HG03575 (cell line): Measurements from ENCODE around the gene DENND1A.

Experiments
- ATAC-seq: cut with Tn5 transposase; IDR thresholded peaks from one replicate; pipeline ENCODE4 v1.9.1; 2021; ENCODE audit not compliant: unreplicated experiment, insufficient number of reproducible peaks, low FRiP score; ENCODE audit errors: extremely low read depth

Gene DENND1A

DNA sequence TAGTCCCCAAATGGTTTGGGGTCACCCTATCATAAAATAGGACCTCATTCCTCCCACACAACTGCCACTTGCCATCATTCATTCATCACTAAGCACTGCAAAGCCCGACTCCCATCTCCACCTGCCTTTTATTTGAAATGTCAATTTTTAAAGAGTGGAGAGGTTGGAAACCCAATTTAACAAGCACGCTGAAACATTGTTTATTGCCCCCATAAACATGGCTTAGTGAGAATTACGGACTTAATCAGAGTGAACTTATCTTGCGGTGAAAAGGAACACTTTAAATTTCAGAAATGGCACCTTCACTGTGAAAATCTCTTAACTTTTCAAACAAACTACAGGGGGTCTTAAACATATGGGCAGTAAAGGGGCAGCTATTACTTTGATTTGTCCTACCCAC is 332.9 kb downstream of the DENND1A start:
- no peak for ATAC-seq

DNA sequence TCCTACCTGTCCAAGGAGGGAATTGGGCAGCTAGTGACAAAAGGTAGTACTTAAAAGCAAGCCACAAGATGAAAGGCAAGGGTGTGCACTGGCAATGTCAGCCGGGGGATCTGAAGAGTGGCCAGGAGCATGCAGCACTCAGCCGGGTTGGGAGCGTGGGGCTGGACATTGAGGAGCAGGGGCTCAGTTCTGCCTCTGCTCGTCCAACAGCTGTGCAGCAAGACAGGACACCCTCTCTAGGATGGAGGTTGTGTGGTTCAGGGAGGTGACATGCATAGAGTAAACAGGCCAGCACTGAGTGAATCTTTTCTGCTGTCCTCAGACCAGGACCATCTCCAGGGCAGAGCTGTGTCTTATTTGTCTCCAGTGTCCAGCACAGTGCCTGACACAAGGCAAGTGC is 338.6 kb downstream of the DENND1A start:
- ATAC-seq, result no peak

DNA sequence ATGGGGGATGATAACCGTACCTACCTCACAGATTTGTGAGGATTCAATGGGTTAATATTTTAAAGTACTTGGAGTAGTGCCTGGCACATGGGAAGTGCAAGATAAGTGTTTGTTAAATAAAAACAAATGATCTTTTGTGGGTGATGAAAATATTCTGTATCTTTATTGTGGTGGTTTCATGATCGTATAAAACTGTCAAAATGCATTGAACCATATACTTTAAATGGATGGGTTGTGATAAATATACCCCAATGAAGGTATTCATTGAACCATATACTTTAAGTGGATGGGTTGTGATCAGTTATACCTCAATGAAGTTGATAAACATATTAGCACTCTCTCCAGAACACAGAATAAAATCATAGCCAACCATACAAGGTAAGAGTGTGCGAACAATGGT is 339.4 kb downstream of the DENND1A start:
- no peak for ATAC-seq

DNA sequence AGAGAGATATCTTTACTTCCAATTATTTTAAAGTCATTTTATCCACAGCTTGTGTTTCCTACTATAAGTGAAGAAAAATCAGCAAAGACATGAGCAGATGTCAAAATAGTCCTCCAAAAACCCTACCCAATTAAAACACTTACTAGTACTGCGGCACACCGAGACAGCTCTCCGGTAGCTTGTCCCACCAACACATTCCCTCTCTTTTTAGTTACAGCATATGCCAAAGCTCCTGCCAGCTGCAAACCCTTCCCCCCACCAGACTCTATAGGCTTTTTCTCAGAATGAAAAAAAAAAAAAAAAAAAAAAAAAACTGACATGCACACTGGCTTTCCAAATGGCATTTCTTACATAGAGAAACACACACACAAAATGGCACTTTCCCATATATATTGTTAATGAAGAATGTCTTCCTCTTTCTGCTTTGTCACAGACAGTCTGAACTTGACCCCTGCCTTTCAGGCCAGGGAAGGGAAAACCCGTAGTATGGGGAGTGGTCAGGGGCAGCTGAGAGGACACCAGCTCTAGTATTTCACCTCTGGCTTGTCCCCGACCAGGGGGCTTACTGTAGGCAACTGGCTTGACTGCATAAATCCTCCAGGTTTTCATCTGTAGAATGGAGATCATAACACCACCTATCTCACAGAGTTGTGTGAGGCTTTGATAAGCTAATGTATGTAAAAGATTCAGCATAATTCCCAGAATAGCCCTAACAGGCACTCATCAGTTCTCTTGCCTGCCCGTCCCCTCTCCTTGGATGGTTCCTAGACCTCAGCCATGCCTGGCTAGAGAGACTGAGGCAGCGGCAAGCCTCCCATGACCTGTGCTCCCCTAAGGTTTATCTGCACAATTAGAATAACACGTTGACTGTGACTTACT is 340.3 kb downstream of the DENND1A start:
- ATAC-seq, result no peak

DNA sequence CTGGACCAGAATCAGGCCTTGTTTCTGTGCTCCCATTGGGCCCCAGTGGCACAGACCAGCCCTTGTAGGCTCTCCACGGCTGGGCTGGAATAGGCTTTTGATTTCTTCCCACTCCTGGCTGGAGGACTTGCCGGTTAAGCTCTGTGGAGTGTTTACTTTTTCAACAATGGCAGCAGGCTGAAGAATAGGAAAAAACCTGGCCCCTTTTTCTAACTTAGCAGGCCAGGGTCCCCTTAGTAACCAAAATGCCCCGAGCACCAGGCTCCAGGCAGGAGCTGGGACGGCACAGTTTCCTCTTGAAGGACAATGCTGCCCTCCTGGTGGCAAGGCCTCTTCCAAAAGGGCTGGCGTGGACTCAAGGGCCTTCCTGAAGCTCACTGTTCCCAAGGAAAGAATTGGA is 343.7 kb downstream of the DENND1A start:
- ATAC-seq, result no peak

DNA sequence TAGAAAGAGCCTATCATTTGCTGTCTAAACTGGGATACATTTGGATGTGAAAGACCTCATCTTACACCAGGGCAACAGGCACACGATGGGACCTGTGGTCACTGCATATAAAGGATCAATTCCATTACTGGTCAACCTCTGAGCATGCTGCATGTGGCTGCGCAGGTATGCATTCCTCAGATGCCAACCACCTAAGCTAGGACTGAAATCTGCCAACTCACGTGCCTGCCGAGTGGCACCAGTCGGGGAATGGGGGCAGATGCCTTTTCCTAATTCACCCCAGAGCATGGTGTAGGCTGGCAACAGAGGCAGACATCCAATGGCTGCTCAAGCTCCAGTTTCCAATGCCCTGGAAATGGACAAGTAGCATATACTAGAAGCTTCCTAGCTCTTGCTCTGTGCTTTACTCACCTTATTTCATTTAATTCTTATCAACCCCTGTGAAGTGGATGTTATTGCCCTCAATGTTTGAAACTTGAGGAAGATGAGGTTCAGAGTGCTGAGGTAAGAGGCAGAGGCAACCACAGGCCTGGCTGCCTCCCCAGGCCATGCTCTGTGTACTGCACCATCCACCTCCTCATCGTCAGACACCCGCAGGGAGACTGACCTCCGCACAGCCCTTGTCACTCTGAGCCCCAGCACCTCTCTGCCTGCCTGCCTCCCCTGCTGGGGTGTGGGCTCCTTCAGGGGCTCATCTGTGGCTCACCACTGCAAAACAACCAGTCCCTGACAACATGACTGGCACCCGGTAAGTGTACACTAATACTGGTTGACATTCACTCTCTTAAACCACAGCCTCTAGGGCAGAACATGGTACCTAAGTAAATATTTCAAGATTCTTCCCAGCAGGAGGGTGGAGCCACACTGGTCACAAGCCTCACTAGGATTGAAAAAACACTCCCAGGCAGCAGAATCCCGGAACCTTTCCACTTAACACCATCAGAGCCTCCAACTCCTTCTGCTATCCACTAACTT is 345.4 kb downstream of the DENND1A start:
- ATAC-seq, result no peak

DNA sequence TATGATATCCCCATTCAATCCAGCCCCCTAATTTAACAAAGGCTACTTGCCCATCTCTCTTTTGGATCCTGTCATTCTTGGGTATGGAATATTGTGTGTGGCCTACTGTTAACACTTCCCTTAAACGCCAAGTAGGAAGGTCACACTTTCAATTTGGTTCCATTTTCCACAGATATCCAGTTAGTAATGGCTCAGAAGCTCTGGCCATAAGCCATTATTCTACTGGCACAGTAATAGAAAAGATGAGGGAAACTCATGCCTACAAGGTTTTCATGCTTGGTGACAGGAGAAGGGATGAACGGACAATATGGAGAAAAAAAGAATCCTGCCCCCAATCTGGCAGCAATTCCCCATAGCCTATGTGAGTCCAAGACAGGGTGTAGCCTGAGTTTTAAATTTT is 346.3 kb downstream of the DENND1A start:
- ATAC-seq, result no peak

- no peak for ATAC-seq
Measured at GRCh38 chr9:123571240-123571639, 358.7 kb downstream of the DENND1A start.

DNA sequence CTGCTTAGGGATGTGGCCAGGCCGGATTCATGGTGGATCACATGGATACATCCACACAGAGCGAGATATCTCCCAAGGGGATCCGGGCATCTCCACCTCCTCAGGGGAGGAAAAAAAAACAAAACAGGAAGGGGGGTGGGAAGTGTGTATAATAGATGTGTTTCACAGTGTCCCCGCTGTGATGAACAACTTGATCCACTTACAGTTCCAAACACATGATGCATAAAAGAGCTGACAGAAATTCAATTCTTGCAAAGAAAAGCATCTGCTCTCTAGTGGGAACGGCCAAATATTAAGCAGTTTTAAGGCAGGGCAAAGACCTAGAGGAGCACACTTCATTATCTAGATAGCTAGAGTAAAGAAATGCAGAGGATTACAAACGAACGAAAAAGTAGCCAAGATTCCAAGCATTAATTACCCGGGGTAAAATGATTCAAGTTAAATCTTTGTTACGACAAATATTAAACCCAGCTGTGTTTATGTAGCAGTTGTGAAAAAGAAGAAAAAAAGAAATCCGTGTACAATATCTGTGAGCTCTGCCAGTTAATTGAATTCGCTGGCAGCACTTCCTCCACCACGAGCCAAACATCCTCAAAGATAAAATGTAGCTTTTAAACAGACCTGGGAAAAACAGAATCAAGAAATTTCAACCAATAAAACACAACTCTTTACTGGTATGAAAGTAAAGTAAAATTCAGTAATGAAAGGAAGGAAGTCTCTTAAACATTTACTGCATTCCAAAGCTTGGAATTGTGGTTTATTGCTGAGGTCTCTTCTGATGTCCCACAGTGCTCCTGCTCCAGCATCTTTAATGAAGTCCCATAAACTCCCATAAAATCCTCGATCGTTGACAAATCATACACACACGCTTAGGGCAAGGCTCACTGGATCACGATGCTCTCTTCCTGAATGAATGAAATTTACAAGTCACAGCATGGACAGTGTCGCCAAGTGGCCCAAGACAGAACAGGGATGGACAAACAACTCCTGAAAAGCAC is 360.9 kb downstream of the DENND1A start:
- ATAC-seq, result no peak

DNA sequence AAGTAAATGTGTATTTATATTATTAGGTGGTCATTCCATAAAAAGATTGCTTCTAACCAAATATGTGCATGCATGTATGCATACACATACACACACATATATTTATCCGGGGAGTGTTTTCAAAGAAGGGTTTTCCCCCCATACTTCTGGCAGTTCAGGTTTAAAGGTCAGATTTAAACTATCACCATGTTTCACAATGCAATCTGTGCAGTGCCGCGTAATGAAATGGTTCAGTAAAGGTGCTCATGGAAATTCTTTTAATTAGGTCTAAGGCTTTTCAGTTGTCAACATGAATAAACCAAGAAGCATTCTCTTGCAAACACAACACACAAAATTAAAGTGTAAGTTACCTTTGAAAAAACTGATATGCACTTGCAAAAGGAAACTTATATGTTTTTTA is 362.9 kb downstream of the DENND1A start:
- no peak for ATAC-seq

DNA sequence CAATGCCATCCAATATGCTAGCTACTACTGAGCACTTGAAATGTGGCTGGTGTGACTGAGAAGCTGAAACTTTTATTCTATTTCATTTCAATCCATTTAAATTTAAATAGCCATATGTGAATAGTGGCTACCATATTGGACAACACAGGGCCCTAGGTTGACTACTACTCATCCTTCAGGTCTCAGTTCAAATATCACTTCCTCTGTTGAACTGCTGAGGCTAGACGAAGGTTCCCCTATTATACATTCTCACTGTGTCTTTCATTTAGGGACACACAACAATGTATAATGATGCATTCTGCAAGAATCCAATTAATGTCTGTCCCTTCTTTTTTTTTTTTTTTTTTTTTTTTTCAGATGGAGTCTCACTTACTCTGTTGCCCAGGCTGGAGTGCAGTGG is 365.3 kb downstream of the DENND1A start:
- no peak for ATAC-seq

- ATAC-seq, result no peak
Measured at GRCh38 chr9:123562844-123563346, 367.0 kb downstream of the DENND1A start.

- no peak for ATAC-seq
Measured at GRCh38 chr9:123561046-123561445, 368.9 kb downstream of the DENND1A start.

- no peak for ATAC-seq
Measured at GRCh38 chr9:123556464-123557435, 373.2 kb downstream of the DENND1A start.

- no peak for ATAC-seq
Measured at GRCh38 chr9:123555646-123556045, 374.3 kb downstream of the DENND1A start.

DNA sequence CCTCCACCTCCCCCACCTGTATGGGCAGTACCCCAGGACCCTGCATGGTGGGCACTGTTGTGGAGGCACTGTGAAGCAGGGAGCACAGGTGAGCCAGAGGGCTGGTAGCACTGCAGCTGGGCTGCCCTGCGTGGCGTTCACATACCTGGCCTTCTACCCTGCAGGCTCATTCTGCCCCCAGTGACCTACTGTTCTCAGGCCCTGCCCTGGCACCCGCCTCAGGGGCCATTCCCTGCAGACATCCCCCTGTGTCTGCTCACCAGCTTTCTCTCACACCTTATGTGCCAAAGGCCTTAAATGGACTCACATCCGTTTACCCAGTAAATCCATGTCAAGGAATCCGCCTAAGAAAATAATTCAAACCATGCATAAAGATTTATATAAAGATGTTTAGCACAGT is 377.4 kb downstream of the DENND1A start:
- no peak for ATAC-seq

- ATAC-seq, result no peak
Measured at GRCh38 chr9:123551734-123552133, 378.2 kb downstream of the DENND1A start.

GRCh38 chr9:123550797-123551196 is 379.1 kb downstream of the DENND1A start:
- no peak for ATAC-seq
